Measurements from ENCODE around the gene PNPLA6.

PNPLA6 gene

DNA sequence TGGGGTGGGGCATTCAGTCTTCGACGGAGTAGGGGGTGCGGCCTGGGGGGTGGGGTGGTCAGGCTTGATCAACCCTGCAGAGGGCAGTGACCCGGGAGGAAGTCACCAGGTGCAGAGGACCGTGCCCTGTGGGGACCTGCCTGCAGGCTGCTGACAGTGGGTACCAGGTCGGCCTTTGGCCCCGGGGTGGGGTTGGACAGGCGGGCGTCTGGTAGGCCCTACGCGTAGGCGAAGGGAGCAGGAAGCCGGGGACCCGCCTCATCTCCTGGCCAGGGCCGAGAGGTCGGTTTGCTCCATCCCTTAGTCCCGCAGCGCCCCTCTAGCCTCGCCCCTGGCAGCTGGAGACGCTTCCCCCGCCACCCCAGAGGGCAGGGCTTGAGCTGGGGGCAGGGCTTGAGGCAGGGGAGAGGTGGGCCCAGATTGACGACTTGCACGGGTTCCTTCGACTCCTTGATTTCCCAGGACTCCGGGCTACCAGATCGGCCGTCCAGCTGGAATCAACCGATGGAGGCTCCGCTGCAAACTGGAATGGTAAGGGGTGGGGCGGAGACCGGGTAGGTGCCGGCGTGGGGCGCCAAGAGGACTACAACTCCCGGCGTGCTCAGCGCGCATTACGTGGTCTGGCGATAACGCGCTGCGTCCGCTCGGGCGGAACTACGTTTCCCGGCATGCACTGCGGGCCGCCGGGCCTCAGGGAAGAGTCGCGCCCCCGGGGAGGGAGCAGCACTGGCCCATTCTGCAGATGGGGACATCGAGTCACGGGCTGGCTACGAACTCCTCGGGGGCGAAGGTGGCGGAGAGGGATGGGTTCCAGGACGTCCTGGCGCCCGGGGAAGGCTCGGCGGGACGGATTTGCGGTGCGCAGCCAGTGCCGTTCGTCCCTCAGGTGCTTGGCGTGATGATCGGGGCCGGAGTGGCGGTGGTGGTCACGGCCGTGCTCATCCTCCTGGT lies at the start of gene PNPLA6:
Gene PNPLA6 (plus strand): TSS at position 671 of the 951 bp plus-strand sequence. CDS start 72 bp downstream, at position 743.
- peak within 1 kb of the TSS; percentile 92 for H3K4me3 ChIP-seq (ENCODE audit: low read depth, low read length)
- peak; percentile 95 for DNase-seq (ENCODE audit: low read depth)
- TF ChIP-seq, protein P1, sequence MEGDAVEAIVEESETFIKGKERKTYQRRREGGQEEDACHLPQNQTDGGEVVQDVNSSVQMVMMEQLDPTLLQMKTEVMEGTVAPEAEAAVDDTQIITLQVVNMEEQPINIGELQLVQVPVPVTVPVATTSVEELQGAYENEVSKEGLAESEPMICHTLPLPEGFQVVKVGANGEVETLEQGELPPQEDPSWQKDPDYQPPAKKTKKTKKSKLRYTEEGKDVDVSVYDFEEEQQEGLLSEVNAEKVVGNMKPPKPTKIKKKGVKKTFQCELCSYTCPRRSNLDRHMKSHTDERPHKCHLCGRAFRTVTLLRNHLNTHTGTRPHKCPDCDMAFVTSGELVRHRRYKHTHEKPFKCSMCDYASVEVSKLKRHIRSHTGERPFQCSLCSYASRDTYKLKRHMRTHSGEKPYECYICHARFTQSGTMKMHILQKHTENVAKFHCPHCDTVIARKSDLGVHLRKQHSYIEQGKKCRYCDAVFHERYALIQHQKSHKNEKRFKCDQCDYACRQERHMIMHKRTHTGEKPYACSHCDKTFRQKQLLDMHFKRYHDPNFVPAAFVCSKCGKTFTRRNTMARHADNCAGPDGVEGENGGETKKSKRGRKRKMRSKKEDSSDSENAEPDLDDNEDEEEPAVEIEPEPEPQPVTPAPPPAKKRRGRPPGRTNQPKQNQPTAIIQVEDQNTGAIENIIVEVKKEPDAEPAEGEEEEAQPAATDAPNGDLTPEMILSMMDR (IDR thresholded peaks at IDR 0.05; ENCODE audit: insufficient read depth, low read depth, low read length, missing control alignments), result no peak

DNA sequence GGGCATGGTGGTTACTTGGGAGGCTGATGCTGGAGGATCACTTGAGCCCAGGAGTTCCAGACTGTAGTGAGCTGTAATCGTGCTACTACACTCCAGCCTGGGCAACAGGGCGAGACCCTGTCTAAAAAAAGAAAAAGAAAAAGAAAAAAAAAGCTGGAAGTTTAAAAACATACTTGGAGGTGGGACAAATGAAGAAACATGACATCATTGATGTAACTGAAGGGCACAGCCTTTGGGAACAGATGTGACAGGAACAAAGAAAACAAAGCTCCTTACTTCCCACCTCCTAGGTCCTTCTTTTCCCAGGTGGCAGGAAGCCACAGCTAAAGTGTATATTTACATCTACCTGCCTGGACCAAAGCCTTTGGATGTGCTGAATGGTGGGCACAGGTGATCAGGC lies 48.6 kb upstream of the PNPLA6 start:
- DNase-seq (ENCODE audit: low read depth), result no peak
- TF ChIP-seq, protein P1 (IDR thresholded peaks at IDR 0.05; ENCODE audit: insufficient read depth, low read depth, low read length, missing control alignments), result no peak
- no peak overlapping the region for H3K4me3 ChIP-seq (ENCODE audit: low read depth, low read length)

DNA sequence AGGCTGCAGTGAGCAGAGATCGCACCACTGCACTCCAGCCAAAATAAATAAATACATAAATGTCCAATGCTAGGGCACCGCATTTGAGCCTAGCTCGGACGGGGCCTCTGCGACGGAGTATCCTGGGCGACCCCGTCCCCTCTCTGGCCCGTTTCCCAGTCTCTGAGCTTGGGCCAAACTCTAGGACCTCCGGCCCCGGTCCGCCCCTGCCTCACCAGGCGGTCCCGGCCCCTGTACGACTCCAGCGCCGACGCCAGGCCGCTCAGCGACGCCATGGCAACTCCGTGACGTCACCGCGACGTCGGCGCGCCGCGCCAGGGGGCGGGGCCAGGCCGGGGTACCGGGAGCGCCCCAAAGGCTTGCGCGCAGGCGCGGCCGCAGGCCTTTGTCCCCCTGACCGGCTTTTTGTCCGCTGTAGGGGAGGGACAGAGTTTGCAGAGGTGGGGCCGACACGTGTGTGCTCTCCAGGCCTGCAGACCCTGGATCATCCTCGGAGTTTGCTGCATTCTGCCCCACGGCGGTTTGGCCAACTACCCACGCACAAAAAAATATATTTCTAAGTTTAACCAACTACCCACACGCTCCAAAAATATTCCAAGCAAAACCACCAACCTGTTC lies 46.7 kb upstream of the PNPLA6 start, which contains the start of gene PEX11G:
Gene PEX11G (minus strand): TSS at position 300 of the 618 bp plus-strand sequence. CDS start 25 bp downstream, at position 275.
- H3K4me3 ChIP-seq (ENCODE audit: low read depth, low read length), result peak within 1 kb of the TSS; percentile 66
- DNase-seq (ENCODE audit: low read depth), result peak; percentile 90
- TF ChIP-seq, protein P1 (IDR thresholded peaks at IDR 0.05; ENCODE audit: insufficient read depth, low read depth, low read length, missing control alignments), result no peak

DNA sequence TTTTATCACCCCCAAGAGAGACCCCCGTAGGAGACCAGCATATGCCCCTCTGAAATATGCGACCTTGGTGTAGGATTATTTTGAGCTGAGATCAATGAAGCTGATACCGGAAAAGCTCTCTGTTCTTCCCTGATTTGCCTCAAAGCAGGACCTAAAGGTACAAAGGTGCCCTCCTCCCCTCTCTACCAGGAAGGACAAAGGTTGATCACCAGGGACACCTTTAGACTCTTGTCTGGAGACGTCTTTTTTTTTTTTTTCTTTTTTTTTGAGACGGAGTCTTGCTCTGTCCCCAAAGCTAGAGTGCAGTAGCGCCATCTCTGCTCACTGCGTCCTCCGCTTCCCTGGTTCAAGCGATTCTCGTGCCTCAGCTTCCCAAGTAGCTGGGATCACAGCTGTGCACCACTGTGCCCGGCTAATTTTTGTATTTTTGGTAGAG lies 45.9 kb upstream of the PNPLA6 start:
- DNase-seq (ENCODE audit: low read depth), result no peak
- TF ChIP-seq, protein P1 (IDR thresholded peaks at IDR 0.05; ENCODE audit: insufficient read depth, low read depth, low read length, missing control alignments), result no peak
- H3K4me3 ChIP-seq (ENCODE audit: low read depth, low read length), result no peak overlapping the region

DNA sequence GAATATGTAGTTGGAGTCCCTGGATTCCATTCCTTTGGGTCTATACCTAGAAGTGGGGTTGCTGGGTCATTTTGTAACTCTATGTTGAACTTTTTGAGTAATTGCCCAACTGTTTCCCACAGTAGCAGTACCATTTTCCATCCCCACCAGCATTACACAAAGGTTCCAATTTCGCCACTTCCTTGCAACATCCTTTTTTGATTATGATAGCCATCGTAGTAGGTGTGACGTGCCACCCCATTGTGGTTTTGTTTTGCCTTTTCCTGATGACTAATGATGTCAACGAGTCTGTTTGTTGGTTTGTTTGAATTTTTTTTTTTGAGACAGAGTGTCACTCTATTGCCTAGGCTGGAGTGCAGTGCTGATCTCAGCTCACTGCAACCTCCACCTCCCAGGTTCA lies 43.4 kb upstream of the PNPLA6 start:
- H3K4me3 ChIP-seq (ENCODE audit: low read depth, low read length), result no peak overlapping the region
- TF ChIP-seq, protein P1 (IDR thresholded peaks at IDR 0.05; ENCODE audit: insufficient read depth, low read depth, low read length, missing control alignments), result no peak
- no peak for DNase-seq (ENCODE audit: low read depth)

DNA sequence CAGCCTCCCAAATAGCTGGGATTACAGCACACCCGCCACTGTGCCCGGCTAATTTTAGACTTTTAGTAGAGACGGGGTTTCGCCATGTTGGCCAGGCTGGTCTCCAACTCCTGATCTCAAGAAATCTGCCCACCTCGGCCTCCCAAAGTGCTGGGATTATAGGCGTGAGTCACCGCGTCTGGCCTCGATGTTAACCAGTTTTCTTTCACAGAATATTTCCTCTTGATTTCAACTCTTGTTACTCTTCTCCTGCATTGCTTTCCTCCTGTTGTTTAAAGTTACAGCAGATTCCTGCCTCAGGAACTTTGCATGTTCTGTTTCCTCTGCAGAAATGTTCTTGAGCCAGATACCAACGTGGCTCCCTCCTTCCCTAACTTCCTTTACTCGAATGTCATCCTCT lies 43.0 kb upstream of the PNPLA6 start:
- TF ChIP-seq, protein P1 (IDR thresholded peaks at IDR 0.05; ENCODE audit: insufficient read depth, low read depth, low read length, missing control alignments), result no peak
- no peak overlapping the region for H3K4me3 ChIP-seq (ENCODE audit: low read depth, low read length)
- no peak for DNase-seq (ENCODE audit: low read depth)
